Mesenchymal stem cell (in vitro differentiated cells and primary cell): ENCODE data around the gene AHCYL2.

Source experiments
- DNase-seq: peaks from one replicate; pipeline ENCODE4 v3.0.0-alpha.2; 2013
- H2AFZ ChIP-seq: one replicate; pipeline ENCODE4 v1.6.1; 2013; ENCODE audit warnings: low read depth, mild to moderate bottlenecking, control low read depth, inconsistent platforms, low read length, moderate library complexity
- H2AK5ac ChIP-seq: 2 replicates; pipeline ENCODE4 v1.6.1; 2013; ENCODE audit warnings: low read length, moderate library complexity, mild to moderate bottlenecking, inconsistent platforms; ENCODE audit not compliant: severe bottlenecking
- H2BK120ac ChIP-seq: one replicate; pipeline ENCODE4 v1.6.1; 2013; ENCODE audit warnings: low read depth, mild to moderate bottlenecking, inconsistent platforms, low read length, moderate library complexity
- H2BK12ac ChIP-seq, 2 experiments: one replicate each; pipeline ENCODE4 v1.6.1; 2013; ENCODE audit warnings: inconsistent platforms in 2 of 2, low read length in 2 of 2, mild to moderate bottlenecking in 2 of 2, moderate library complexity in 2 of 2, control low read depth in 1 of 2
- H2BK15ac ChIP-seq: one replicate; pipeline ENCODE4 v1.6.1; 2013; ENCODE audit warnings: mild to moderate bottlenecking, low read depth, inconsistent platforms; ENCODE audit not compliant: poor library complexity, severe bottlenecking
- H2BK5ac ChIP-seq: 2 replicates; pipeline ENCODE4 v1.6.1; 2013; ENCODE audit warnings: low read depth, mild to moderate bottlenecking, low read length, control low read depth, inconsistent platforms; ENCODE audit not compliant: poor library complexity, severe bottlenecking
- H3K14ac ChIP-seq, 2 experiments: one replicate each; pipeline ENCODE4 v1.6.1; 2013; ENCODE audit warnings: inconsistent platforms in 2 of 2, low read length in 2 of 2, control low read depth in 1 of 2, mild to moderate bottlenecking in 1 of 2, moderate library complexity in 1 of 2
- H3K18ac ChIP-seq, 2 experiments: one replicate each; pipeline ENCODE4 v1.6.1; 2013; ENCODE audit warnings: inconsistent platforms in 2 of 2, low read length in 2 of 2, control low read depth in 1 of 2, low read depth in 1 of 2, mild to moderate bottlenecking in 1 of 2
- H3K23ac ChIP-seq, 2 experiments: one replicate each; pipeline ENCODE4 v1.6.1; 2013; ENCODE audit warnings: inconsistent platforms in 2 of 2, low read length in 2 of 2, mild to moderate bottlenecking in 2 of 2, moderate library complexity in 2 of 2, control low read depth in 1 of 2
- H3K27ac ChIP-seq: 2 replicates; pipeline ENCODE4 v1.5.1; 2013; ENCODE audit warnings: mild to moderate bottlenecking, moderate library complexity, low read length, control low read depth, inconsistent platforms; ENCODE audit not compliant: poor library complexity, severe bottlenecking
- H3K27me3 ChIP-seq, 2 experiments: 2 replicates each; pipeline versions ENCODE4 v1.6.1 to v1.7.0; 2013; ENCODE audit warnings: low read length in 2 of 2, mild to moderate bottlenecking in 2 of 2, moderate library complexity in 2 of 2, control low read depth in 1 of 2, inconsistent platforms in 1 of 2; ENCODE audit not compliant: control insufficient read depth in 1 of 2, insufficient read depth in 1 of 2
- H3K36me3 ChIP-seq, 2 experiments: 2 replicates each; pipeline versions ENCODE4 v1.6.1 to v1.7.0; 2013; ENCODE audit warnings: low read length in 2 of 2, control low read depth in 1 of 2, inconsistent platforms in 1 of 2, low read depth in 1 of 2, mild to moderate bottlenecking in 1 of 2; ENCODE audit not compliant: insufficient read depth in 2 of 2, control insufficient read depth in 1 of 2
- H3K4ac ChIP-seq, 2 experiments: one replicate each; pipeline ENCODE4 v1.6.1; 2013; ENCODE audit warnings: inconsistent platforms in 2 of 2, low read length in 2 of 2, mild to moderate bottlenecking in 2 of 2, moderate library complexity in 2 of 2, control low read depth in 1 of 2, low read depth in 1 of 2
- H3K4me1 ChIP-seq: 2 replicates; pipeline ENCODE4 v1.6.1; 2013; ENCODE audit warnings: low read depth, low read length, control low read depth; ENCODE audit not compliant: control insufficient read depth, insufficient read depth
- H3K4me2 ChIP-seq: 2 replicates; pipeline ENCODE4 v1.6.1; 2013; ENCODE audit warnings: low read length, mild to moderate bottlenecking, inconsistent platforms; ENCODE audit not compliant: poor library complexity, severe bottlenecking
- H3K4me3 ChIP-seq, 2 experiments: 2 replicates each; pipeline versions ENCODE4 v1.5.1 to v1.7.0; 2013; ENCODE audit warnings: low read length in 2 of 2, mild to moderate bottlenecking in 2 of 2, control low read depth in 1 of 2, low read depth in 1 of 2; ENCODE audit not compliant: insufficient read depth in 1 of 2
- H3K79me1 ChIP-seq: replicated peaks from 2 replicates; pipeline ENCODE4 v1.6.1; 2013; ENCODE audit warnings: mild to moderate bottlenecking, control low read depth, low read length, inconsistent platforms; ENCODE audit not compliant: poor library complexity, severe bottlenecking
- H3K9ac ChIP-seq: 2 replicates; pipeline ENCODE4 v1.7.0; 2013; ENCODE audit warnings: mild to moderate bottlenecking, low read length, moderate library complexity
- H3K9me3 ChIP-seq: 2 replicates; pipeline ENCODE4 v1.7.0; 2013; ENCODE audit warnings: mild to moderate bottlenecking, low read length; ENCODE audit not compliant: control insufficient read depth
- H4K8ac ChIP-seq: one replicate; pipeline ENCODE4 v1.6.1; 2013; ENCODE audit warnings: inconsistent platforms, mild to moderate bottlenecking, low read length, moderate library complexity
- H4K91ac ChIP-seq: one replicate; pipeline ENCODE4 v1.6.1; 2013; ENCODE audit warnings: mild to moderate bottlenecking, low read length, inconsistent platforms
- WGBS: methylation state at CpG from one replicate; pipeline ENCODE4 v1.1.7; 2013; ENCODE audit warnings: mixed read lengths; 5-methylcytosine and 5-hydroxymethylcytosine counted together

AHCYL2 gene

DNA sequence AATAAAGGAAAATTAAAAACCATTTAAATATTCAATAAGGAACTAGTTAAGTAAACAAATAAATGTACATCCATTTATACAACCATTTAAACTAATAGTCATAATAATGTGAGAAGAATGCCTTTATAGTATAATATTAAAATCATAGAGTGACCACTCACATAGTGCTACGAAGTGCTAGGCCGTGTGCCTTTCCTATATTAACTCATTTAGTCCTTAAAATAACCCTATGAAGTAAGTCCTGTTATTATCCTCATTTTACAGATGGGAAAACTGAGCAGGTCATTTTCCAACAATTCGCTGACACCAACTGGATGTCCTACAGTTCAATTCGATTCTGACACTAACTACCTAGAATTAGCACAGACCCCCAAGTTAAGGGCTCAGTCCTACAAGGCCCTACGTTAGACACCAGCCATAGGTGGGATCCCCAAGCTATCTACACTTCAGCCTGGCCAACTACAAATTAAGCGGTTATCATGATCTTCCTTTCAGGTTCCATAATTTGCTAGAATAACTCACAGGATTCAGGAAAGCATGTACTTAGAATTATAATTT lies 213.5 kb downstream of the AHCYL2 start:
- DNase-seq: no peak
- Histone ChIP-seq H3K14ac (no peak overlapping the region), H3K27me3 (peaks cover 3 to 12% of the 10 kb centered on the region in 2 experiments), H3K79me1 (peaks cover 3% of the 10 kb centered on the region), H3K4ac (no peak overlapping the region), H2BK15ac (no peak overlapping the region), H2AFZ (no peak overlapping the region), H3K9me3 (no peaks in the 10 kb centered on the region), H3K4me3 (no peak overlapping the region), H3K4me1 (peaks cover 7% of the 10 kb centered on the region), H3K23ac (no peak overlapping the region), H4K8ac (no peak overlapping the region), H3K27ac (no peak overlapping the region), H2AK5ac (no peak overlapping the region), H4K91ac (no peak overlapping the region), H3K36me3 (no peaks in the 10 kb centered on the region), H2BK120ac (no peak overlapping the region), H2BK12ac (no peak overlapping the region), H3K18ac (no peak overlapping the region), H3K4me2 (no peak overlapping the region), H2BK5ac (no peak overlapping the region), H3K9ac (no peak overlapping the region)
- WGBS: 94% methylated on average over 5 of the region's 6 CpGs

DNA sequence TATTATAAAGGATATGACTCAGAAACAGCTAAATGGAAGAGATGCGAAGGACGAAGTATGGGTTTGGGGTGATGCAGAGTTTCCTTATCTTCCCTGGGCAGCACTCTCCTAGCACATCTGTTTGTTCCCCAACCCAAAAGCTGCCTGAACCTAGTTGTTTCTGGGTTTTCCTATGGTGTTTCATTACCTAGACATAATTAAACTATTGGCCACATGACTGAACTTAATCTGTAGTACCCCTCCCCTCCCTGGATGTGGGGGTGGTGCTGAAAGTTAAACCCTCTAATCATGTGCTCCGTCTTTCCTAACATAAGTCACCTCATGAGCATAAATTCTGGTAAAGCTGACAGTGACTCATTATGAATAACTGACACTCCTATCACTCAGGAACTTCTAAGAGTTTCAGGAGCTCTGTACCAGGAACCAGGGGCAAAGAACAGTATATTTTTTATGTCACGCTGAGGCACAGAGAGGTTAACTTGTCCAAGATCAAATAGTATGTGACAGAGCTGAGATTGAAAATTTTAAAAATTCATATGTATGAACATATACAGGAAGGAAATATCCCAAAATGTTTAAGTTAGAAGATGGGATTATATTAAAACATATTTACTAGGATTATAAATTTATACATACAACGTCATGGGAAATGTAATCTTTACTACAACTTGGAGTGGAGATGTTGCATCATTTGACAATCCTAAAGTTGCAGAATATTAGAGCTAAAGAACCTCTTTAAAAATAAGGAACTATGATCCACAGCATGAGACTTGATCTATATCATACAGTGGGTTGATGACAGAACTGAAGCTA lies 214.2 kb downstream of the AHCYL2 start:
- Histone ChIP-seq H3K9me3 (no peaks in the 10 kb centered on the region), H2BK120ac (no peak overlapping the region), H2AFZ (no peak overlapping the region), H3K27me3 (peaks cover 0 to 8% of the 10 kb centered on the region in 2 experiments), H2BK15ac (no peak overlapping the region), H3K18ac (peak overlapping the region in 1 of 2 experiments; percentile 9), H3K14ac (no peak overlapping the region), H3K79me1 (peaks cover 3% of the 10 kb centered on the region), H4K8ac (no peak overlapping the region), H3K4me1 (peaks cover 2% of the 10 kb centered on the region), H2BK12ac (no peak overlapping the region), H2BK5ac (no peak overlapping the region), H3K36me3 (no peaks in the 10 kb centered on the region), H3K27ac (no peak overlapping the region), H3K4ac (no peak overlapping the region), H3K9ac (no peak overlapping the region), H2AK5ac (no peak overlapping the region), H3K4me2 (no peak overlapping the region), H3K23ac (no peak overlapping the region), H4K91ac (no peak overlapping the region), H3K4me3 (no peak overlapping the region)
- peak; percentile 50 for DNase-seq
- 14% methylated on average over 1 of the region's 5 CpGs for WGBS

DNA sequence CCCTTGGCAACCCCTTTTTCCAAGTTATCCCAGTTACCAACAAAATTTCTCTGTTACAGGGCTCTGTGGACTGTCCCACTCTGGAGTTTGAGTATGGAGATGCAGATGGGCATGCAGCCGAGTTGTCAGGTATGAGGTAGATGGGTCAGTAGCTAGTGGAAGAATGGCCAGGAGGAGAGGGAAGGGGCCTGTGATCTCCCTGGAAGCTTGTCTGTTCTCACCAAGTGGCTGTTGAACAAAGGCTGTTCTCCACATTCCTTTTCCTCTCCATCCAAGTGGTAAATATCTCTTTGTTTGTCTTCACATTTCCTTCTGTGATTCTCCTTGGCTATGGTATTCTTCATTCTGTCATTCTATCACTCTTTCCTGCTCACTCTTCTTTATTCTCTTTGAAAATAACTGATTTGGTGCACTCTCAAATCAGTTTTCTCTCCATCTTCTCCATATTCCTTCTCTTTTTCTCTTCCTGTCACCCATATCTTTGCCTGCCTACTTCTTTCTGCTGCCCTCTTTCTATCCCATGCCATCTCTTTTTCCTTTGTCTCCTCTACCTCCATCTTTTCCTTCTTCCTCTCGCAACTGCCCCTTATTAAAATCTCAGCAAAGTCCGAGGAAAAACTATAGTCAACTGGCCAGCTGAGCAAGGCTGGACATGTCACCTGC lies 215.3 kb downstream of the AHCYL2 start:
- no peak overlapping the region for H3K23ac ChIP-seq
- H3K4ac ChIP-seq: no peak overlapping the region
- H3K9me3 ChIP-seq: no peaks in the 10 kb centered on the region
- H3K9ac ChIP-seq: no peak overlapping the region
- no peak overlapping the region for H4K8ac ChIP-seq
- no peak overlapping the region for H3K27ac ChIP-seq
- H4K91ac ChIP-seq: no peak overlapping the region
- H3K4me3 ChIP-seq: no peak overlapping the region
- no peaks in the 10 kb centered on the region for H3K36me3 ChIP-seq
- no peak overlapping the region for H2BK15ac ChIP-seq
- no peak overlapping the region for H2BK12ac ChIP-seq
- H3K4me1 ChIP-seq: no peaks in the 10 kb centered on the region
- no peak overlapping the region for H3K14ac ChIP-seq
- peaks cover 0 to 8% of the 10 kb centered on the region in 2 experiments for H3K27me3 ChIP-seq
- H2BK120ac ChIP-seq: no peak overlapping the region
- DNase-seq: no peak
- H2AFZ ChIP-seq: no peak overlapping the region
- H2AK5ac ChIP-seq: no peak overlapping the region
- H3K18ac ChIP-seq: no peak overlapping the region
- no peak overlapping the region for H2BK5ac ChIP-seq
- H3K4me2 ChIP-seq: no peak overlapping the region
- WGBS: 93% methylated on average over 3 of the region's 3 CpGs
- no peaks in the 10 kb centered on the region for H3K79me1 ChIP-seq

DNA sequence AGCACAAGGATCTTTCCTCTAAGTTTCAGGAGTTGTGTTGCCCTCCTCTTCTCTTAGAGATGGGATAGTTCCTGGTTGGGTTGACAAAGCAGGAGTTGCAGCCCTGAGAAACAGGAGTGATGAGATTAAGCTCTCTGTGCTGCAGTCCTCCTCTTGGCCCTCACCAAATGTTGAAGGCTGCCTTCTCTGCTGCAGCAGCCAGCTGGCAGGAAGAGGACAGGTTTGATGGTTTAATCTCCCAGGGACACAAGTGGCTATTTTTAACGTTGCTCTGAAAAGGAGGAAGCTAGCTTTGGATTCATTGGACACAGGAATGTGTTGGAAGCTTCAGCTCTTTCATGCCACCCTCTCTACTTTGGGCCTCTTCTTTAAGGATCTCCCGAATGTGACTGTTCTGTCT lies 218.8 kb downstream of the AHCYL2 start:
- DNase-seq: no peak
- H3K27me3 ChIP-seq: no peaks in the 10 kb centered on the region
- peaks cover 0 to 6% of the 10 kb centered on the region in 2 experiments for H3K36me3 ChIP-seq
- no peak overlapping the region for H2BK15ac ChIP-seq
- H3K4me1 ChIP-seq: no peaks in the 10 kb centered on the region
- H3K79me1 ChIP-seq: no peaks in the 10 kb centered on the region
- H3K4me3 ChIP-seq: no peak overlapping the region
- H3K9ac ChIP-seq: no peak overlapping the region
- no peak overlapping the region for H2AK5ac ChIP-seq
- 100% methylated on average over 1 of the region's 2 CpGs for WGBS
- no peak overlapping the region for H2BK5ac ChIP-seq
- H3K23ac ChIP-seq: no peak overlapping the region
- no peak overlapping the region for H3K27ac ChIP-seq
- no peak overlapping the region for H3K4me2 ChIP-seq
- H2BK120ac ChIP-seq: no peak overlapping the region
- no peak overlapping the region for H4K8ac ChIP-seq
- H3K18ac ChIP-seq: no peak overlapping the region
- H3K9me3 ChIP-seq: peaks cover 11% of the 10 kb centered on the region
- no peak overlapping the region for H2BK12ac ChIP-seq
- no peak overlapping the region for H3K14ac ChIP-seq
- H3K4ac ChIP-seq: no peak overlapping the region
- no peak overlapping the region for H4K91ac ChIP-seq
- no peak overlapping the region for H2AFZ ChIP-seq
